Smooth muscle cell (in vitro differentiated cells): Measurements from ENCODE around the gene HMBS. TPM values are rescaled to one million over a fixed set of nuclear protein-coding genes. Genes with fewer than 3 reads are reported as not detected.
"Not testable (repeated sequence)": the region's sequence is repeated elsewhere in the genome, so short reads cannot be mapped to it uniquely, and the experiment has no call there.

Experiments
- DNase-seq: peaks from one replicate; lab custom pipeline; 2025; ENCODE audit not compliant: unreplicated experiment; lab: John Stamatoyannopoulos, UW
- H2AFZ ChIP-seq: fragments of 200-600 bp; sonication (generic); 2 replicates; pipeline ENCODE4 v1.6.0; 2016; ENCODE audit warnings: antibody characterized with exemption, low read depth, mild to moderate bottlenecking
- H3F3A ChIP-seq: fragments of 200-600 bp; sonication (generic); 2 replicates; pipeline ENCODE4 v1.6.0; 2017; ENCODE audit warnings: antibody characterized with exemption, low read depth
- H3K27ac ChIP-seq: fragments of 200-600 bp; sonication (generic); 2 replicates; pipeline ENCODE4 v1.5.1; 2016; ENCODE audit warnings: low read depth, mild to moderate bottlenecking
- H3K27me3 ChIP-seq: fragments of 200-600 bp; sonication (generic); 2 replicates; pipeline ENCODE4 v1.6.1; 2016; ENCODE audit warnings: low read depth, mild to moderate bottlenecking
- H3K36me3 ChIP-seq: fragments of 200-600 bp; sonication (generic); 2 replicates; pipeline ENCODE4 v1.5.1; 2016; ENCODE audit warnings: low read depth
- H3K4me1 ChIP-seq: fragments of 200-600 bp; sonication (generic); 2 replicates; pipeline ENCODE4 v1.5.1; 2016; ENCODE audit warnings: low read depth
- H3K4me2 ChIP-seq: fragments of 200-600 bp; sonication (generic); 2 replicates; pipeline ENCODE4 v1.6.0; 2016; ENCODE audit warnings: mild to moderate bottlenecking
- H3K4me3 ChIP-seq: fragments of 200-600 bp; sonication (generic); 2 replicates; pipeline ENCODE4 v1.5.1; 2016; ENCODE audit warnings: mild to moderate bottlenecking
- H3K79me2 ChIP-seq: fragments of 200-600 bp; sonication (generic); 2 replicates; pipeline ENCODE4 v1.6.0; 2016; ENCODE audit warnings: low read depth, mild to moderate bottlenecking
- H3K9ac ChIP-seq: fragments of 200-600 bp; sonication (generic); 2 replicates; pipeline ENCODE4 v1.6.0; 2016; ENCODE audit warnings: low read depth
- H3K9me3 ChIP-seq: fragments of 200-600 bp; sonication (generic); replicated peaks from 2 replicates; pipeline ENCODE4 v1.5.1; 2016; ENCODE audit warnings: low read depth
- H4K20me1 ChIP-seq: fragments of 200-600 bp; sonication (generic); 2 replicates; pipeline ENCODE4 v1.6.0; 2016; ENCODE audit warnings: low read depth
- WGBS: methylation state at CpG from one replicate; pipeline ENCODE4 v1.1.7; 2016; ENCODE audit warnings: low lambda C conversion rate; 5-methylcytosine and 5-hydroxymethylcytosine counted together
- polyA plus RNA-seq: library from polyadenylated mRNA; unstranded; fragments of >200 nt; fragmentation: Nextera tagmentation; extraction: Ambion mirVana; gene quantifications from 2 replicates; pipeline ENCODE4 v1.2.1, GENCODE V29; 2016
- total RNA-seq: library from RNA; depleted of rRNA; stranded (reverse); fragments of >200 nt; gene quantifications from 2 replicates; pipeline ENCODE4 v1.2.3, GENCODE V29; 2014
- TF ChIP-seq, protein P1 (sequence below): fragments of 200-600 bp; sonication (generic); IDR thresholded peaks from 2 replicates; pipeline ENCODE4 v1.5.1; 2017; ENCODE audit warnings: borderline replicate concordance, mild to moderate bottlenecking, antibody characterized with exemption; ENCODE audit not compliant: insufficient read depth, poor library complexity, severe bottlenecking

Gene HMBS
- total and polyA plus RNA-seq, 2 experiments from 2014 or later = 33.7 to 43.4 TPM

DNA sequence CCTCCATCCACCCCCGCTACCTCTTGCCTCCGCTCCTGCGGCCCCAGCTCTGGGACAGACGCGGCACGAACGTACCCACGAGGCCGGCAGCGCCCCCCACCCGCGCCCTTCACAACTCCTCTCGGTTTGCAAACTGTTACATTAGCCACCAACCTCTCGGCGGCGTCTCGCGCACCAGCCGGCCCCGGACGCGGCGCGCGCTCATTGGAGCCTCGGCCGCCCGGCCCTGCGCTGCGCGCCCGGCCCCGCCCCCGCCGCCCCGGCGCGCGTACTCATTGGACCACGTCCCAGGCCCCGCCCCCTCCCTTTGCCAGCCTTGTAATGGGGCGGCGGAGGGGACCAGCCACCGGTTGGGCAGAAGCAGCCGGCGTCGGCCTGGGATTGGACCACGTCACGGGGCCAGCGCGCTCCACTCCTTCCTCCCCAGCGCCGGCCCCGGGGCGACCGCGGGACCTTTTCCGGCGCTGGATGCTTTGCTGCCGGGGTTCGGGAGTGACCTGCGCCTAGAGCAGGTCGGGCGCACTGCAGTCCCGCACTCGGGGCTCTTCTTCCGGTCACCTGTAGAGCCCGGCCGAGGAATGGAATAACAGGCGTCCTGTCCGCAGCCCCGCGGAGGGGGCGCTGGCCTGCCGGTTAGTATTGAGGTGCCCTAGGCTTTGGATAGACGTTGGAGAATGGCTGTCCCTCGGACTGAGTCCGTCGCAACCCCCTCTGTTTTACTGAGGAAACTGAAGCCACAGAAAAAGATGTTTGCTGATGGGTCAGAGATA, 27.5 kb upstream of the HMBS start, which contains the start of gene HYOU1:
TSS of gene HYOU1 (minus strand) at position 206 of the 770 bp plus-strand sequence. CDS start 1,045 bp downstream, outside the sequence.
- peak within 1 kb of the TSS; percentile 62 for H2AFZ ChIP-seq
- no peaks in the 10 kb centered on the region for H3F3A ChIP-seq
- H3K79me2 ChIP-seq = peaks cover 27% of the 10 kb centered on the region
- peak; percentile 96 for DNase-seq
- H3K27ac ChIP-seq = peak within 1 kb of the TSS; percentile 65
- H4K20me1 ChIP-seq = peaks cover 14% of the 10 kb centered on the region
- peak within 1 kb of the TSS; percentile 68 for H3K4me3 ChIP-seq
- peak within 1 kb of the TSS; percentile 95 for H3K9ac ChIP-seq
- H3K9me3 ChIP-seq = no peaks in the 10 kb centered on the region
- no peaks in the 10 kb centered on the region for H3K27me3 ChIP-seq
- TF ChIP-seq, protein P1, sequence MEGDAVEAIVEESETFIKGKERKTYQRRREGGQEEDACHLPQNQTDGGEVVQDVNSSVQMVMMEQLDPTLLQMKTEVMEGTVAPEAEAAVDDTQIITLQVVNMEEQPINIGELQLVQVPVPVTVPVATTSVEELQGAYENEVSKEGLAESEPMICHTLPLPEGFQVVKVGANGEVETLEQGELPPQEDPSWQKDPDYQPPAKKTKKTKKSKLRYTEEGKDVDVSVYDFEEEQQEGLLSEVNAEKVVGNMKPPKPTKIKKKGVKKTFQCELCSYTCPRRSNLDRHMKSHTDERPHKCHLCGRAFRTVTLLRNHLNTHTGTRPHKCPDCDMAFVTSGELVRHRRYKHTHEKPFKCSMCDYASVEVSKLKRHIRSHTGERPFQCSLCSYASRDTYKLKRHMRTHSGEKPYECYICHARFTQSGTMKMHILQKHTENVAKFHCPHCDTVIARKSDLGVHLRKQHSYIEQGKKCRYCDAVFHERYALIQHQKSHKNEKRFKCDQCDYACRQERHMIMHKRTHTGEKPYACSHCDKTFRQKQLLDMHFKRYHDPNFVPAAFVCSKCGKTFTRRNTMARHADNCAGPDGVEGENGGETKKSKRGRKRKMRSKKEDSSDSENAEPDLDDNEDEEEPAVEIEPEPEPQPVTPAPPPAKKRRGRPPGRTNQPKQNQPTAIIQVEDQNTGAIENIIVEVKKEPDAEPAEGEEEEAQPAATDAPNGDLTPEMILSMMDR = no peak
- WGBS = under 1% methylated on average over 57 of the region's 79 CpGs
- peaks cover 15% of the 10 kb centered on the region for H3K4me1 ChIP-seq
- H3K36me3 ChIP-seq = no peaks in the 10 kb centered on the region
- peak within 1 kb of the TSS; percentile 97 for H3K4me2 ChIP-seq

DNA sequence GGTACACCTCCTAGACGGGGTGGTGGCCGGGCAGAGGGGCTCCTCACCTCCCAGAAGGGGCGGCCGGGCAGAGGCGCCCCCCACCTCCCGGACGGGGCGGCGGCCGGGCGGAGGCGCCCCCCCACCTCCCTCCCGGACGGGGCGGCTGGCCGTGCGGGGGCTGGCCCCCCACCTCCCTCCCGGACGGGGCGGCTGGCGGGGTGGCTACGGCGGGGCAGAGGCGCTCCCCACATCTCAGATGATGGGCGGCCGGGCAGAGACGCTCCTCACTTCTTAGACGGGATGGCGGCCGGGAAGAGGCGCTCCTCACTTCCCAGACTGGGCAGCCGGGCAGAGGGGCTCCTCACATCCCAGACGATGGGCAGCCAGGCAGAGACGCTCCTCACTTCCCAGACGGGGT, 25.6 kb upstream of the HMBS start:
- not testable (repeated sequence) for H3F3A ChIP-seq, H3K9me3 ChIP-seq, DNase-seq, H3K36me3 ChIP-seq, H3K9ac ChIP-seq, H2AFZ ChIP-seq, H3K27me3 ChIP-seq, H3K27ac ChIP-seq, H3K4me2 ChIP-seq, H3K4me3 ChIP-seq
- WGBS = 92% methylated on average over 2 of the region's 35 CpGs
- Histone ChIP-seq H3K4me1 (peaks cover 15% of the 10 kb centered on the region), H4K20me1 (peaks cover 14% of the 10 kb centered on the region), H3K79me2 (peaks cover 28% of the 10 kb centered on the region)

DNA sequence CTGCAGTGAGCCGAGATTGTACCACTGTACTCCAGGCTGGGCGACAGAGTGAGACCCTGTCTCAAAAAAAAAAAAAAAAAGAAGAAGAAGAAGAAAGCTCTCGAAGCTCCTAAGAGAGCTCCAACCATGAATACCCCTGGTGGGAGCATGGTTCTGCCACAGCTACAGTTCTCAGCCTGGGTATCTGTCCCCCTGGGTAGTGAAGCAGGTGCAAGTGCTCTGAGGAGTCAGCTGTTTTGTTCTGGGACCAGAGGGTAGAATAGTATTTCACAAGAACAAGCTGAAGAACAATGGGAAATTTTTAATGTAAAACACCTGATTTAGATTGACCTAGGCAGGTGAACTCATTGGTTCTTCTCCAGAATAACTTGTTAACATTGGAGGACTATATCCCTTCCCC, 23.4 kb upstream of the HMBS start:
- Histone ChIP-seq H3K79me2 (peaks cover 12% of the 10 kb centered on the region), H3K36me3 (no peaks in the 10 kb centered on the region), H3K27me3 (no peaks in the 10 kb centered on the region), H3K4me2 (no peak overlapping the region), H3K9ac (no peak overlapping the region), H3K4me3 (no peak overlapping the region), H4K20me1 (no peaks in the 10 kb centered on the region), H2AFZ (no peak overlapping the region), H3K27ac (no peak overlapping the region), H3K9me3 (no peaks in the 10 kb centered on the region), H3F3A (no peaks in the 10 kb centered on the region), H3K4me1 (peaks cover 8% of the 10 kb centered on the region)
- TF ChIP-seq, protein P1 = no peak
- WGBS = 93% methylated on average over 3 of the region's 3 CpGs
- no peak for DNase-seq

DNA sequence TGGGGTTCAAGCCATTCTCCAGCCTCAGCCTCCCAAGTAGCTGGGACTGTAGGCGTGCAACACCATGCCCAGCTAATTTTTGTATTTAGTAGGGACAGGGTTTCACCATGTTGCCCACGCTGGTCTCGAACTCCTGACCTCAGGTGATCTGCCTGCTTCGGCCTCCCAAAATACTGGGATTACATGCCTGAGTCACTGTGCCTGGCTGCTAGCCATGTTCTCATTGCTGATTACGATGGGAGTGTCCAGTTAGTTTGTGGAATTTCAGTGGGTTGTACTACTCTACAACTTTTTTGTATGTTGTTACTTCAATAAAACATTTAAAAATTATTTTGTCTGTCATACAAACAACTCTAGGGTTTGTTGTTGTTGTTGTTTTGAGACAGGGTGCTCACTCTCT, 21.9 kb upstream of the HMBS start:
- DNase-seq = no peak
- Histone ChIP-seq H4K20me1 (no peaks in the 10 kb centered on the region), H3K9me3 (no peaks in the 10 kb centered on the region), H3K9ac (no peak overlapping the region), H3K4me1 (peaks cover 6% of the 10 kb centered on the region), H3K27me3 (no peaks in the 10 kb centered on the region), H3K27ac (no peak overlapping the region), H2AFZ (no peak overlapping the region), H3K4me2 (no peak overlapping the region), H3K79me2 (peaks cover 13% of the 10 kb centered on the region), H3K4me3 (no peak overlapping the region), H3K36me3 (no peaks in the 10 kb centered on the region), H3F3A (no peaks in the 10 kb centered on the region)
- TF ChIP-seq, protein P1 = no peak
- WGBS = 82% methylated on average over 5 of the region's 5 CpGs
